Measurements from ENCODE around the gene TLR3. TPM values are rescaled to one million over a fixed set of nuclear protein-coding genes. Genes with fewer than 3 reads are reported as not detected.
"Not testable (repeated sequence)": the region's sequence is repeated elsewhere in the genome, so short reads cannot be mapped to it uniquely, and the experiment has no call there.

Gene TLR3
- polyA plus RNA-seq, 3 donors = 8.3 to 14.4 (median 11.4) TPM

DNA sequence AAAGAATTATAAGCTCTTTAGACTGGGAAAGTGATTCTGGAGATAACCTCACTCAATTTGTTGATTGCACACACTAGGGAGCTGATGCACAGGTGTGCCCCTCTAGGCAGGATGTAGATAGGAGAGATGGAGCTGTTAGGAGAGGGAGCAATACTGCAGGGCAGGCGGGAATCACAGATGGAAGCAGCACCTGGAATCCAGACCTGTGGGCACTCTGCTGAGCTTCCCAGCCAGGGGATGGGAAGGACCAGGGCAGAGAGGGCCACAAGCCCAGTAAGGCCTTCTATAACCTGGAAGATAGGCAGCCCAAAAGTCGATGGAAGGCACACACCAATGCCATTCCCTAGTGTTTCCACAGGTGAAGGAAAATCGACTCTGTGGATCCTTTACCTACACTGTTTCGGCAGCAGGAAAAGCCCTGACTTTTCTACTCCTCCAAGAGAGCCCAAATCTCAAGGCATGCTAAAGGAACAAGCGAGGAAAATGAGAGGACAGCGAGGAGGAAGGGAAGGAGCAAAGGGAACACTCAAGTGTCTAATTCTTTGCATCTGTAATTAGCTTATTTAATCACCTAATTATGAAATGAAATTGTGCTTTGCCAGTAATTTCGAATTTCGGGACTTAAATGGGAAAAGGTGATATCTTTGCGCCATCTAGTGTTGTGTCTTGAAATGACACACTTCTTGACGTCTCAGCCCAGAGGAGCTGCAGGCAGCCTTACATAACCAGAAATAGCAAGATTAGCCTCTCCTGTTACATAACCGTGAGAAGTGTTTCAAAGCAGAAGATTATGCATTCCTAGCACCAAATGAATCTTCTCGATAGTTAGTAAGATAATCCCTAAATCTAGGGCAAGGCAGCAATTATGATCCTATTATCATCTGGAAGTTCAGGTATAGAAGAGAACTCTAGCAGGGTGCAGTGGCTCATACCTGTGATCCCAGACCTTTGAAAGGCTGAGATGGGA is 31.0 kb upstream of the TLR3 start:
- peak; percentile 80 for DNase-seq

DNA sequence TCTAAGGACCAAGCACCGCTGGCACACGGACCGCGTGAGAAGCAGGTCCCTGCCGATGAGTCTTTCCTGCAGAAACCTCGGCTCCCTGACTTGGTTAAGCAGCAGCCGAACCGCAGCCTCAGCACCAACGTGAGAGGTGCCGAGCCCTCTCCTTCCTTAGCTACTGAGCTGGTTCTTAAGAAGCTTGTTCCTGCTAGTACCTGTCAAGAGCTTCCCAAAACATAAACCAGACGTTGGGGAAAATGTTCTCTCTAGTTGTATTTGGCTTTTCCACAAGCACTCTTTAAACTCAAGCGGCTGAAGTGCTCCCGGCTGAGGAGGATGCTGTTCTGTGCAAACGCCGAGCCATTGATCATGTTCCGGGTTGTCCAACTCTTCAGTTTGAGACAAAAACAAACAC is 29.3 kb upstream of the TLR3 start:
- no peak for DNase-seq

DNA sequence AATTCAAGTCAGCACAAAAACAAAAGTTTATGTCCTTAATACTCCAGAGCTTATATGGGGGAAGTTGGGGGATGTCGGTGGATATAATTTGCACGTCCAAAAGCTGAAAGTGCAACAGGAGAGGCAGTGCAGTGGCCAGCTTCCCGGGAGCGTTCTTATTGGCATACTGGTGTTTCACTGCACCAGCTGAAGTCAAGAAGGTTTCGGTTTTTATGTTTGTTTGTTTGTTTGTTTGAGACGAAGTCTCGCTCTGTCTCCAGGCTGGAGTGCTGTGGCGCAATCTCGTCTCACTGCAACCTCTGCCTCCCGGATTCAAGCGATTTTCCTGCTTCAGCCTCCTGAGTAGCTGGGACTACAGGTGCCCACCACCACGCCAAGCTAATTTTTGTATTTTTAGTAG is 28.6 kb upstream of the TLR3 start:
- no peak for DNase-seq

DNA sequence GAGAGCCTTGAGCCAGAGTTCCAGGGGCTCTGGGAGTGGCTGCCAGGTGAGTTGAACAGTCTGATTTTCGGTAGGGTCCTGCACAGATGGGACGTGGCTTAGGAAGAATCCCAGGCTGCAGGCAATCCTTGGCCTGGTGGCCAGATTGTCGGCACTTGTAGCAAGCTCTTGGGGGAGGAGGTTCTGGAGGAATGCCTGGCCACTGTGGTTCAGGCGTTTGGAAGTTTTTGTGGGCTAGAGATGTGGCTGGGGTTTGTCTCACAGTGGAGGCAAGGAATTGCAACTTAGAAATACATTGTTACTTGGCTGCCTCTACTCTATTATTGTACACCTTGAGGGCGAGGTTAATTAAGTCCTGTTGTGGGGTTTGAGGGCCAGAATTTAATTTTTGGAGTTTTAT is 21.5 kb upstream of the TLR3 start:
- not testable (repeated sequence) for DNase-seq

DNA sequence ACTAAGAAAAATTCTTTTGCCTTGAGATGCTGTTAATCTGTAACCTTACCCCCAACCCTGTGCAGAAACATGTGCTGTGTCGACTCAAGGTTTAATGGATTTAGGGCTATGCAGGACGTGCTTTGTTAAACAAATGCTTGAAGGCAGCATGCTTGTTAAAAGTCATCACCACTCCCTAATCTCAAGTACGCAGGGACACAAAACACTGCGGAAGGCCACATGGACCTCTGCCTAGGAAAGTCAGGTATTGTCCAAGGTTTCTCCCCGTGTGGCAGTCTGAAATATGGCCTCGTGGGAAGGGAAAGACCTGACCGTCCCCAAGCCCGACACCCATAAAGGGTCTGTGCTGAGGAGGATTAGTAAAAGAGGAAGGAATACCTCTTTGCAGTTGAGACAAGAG is 18.8 kb upstream of the TLR3 start:
- DNase-seq = not testable (repeated sequence)

DNA sequence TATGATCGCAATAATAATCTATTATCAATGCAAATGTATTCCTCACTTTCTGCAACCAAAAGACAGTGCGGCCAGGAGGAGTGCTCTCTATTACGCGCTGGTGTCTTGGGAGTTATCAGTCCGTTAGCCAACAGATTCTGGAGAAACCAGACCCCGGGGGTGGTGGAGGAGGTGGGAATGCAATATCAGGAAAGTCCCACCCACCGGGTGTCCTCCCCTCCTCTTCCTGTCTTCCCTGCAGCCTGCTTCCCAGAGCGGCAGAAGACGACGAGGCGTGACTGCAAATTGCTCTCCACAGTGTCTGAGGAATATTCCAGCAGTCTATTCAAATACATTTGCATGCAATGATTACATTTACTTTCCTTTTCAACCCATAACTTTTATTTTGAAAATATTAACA is 17.9 kb upstream of the TLR3 start:
- no peak for DNase-seq

DNA sequence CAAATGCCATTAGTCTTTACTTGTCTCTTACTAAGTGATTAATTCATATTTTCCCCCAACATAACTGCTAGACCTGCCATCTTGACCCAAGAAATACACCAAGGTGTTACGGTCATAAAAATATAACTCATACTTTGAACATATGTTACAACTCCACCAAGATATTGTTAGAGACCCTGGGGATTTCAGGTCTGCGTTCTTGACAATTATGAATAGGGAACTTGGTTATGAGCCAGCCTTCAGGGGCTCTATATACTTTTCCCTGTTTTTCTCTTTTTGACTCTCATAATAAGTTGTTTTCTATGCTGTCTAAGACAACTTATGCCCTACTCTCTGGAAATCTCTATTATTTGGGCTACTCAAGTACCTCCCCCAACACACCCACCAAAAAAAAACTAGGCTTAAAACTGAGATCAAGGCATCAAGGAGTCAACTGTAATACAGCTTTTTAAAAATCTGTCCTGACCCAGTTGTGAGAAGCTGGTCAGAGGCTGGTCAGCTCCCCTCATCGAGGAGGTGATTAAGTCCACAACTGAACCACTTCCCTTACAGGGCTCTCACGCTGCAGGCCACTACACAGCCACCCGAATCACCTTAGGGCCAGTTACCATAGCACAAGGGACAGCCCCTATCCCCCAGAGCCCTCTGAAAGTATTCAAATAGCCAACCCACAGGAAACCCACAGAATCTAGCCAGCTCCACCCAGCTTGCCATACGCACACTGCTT is 10.5 kb upstream of the TLR3 start:
- no peak for DNase-seq

DNA sequence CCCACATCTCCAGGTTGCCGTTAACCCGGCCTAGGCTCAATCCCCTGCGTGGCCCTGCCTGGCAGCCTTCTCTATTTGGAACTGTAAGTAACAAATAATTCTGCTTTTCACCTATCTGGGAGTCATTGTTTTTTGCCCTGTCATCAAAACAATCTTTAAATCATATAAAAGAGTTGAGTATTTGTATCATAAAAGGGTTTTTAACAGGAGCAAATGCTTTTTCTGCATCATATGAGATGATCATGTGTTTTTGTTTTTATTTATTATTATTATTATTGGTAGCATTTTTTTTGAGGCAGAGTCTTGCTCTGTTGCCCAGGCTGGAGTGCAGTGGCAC is 10.0 kb upstream of the TLR3 start:
- no peak for DNase-seq

DNA sequence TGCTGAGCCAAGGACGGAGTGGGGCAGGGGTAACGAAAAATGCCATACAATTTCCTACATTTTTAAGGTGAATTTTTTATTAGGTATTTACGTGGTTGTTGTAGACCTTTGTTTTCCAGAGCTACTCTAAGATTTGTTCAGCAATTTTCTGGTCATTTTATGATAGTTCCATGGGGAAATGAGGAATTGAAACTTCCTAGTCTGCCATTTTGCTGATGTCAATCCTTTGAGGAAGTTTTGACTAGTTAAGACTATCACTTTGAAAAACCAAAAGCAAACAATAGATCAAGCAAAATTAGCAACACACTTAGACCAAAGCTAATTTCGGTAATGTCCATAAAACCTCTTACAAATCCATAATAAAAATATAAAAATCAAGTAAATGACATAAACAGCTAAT is 7.0 kb upstream of the TLR3 start:
- no peak for DNase-seq

DNA sequence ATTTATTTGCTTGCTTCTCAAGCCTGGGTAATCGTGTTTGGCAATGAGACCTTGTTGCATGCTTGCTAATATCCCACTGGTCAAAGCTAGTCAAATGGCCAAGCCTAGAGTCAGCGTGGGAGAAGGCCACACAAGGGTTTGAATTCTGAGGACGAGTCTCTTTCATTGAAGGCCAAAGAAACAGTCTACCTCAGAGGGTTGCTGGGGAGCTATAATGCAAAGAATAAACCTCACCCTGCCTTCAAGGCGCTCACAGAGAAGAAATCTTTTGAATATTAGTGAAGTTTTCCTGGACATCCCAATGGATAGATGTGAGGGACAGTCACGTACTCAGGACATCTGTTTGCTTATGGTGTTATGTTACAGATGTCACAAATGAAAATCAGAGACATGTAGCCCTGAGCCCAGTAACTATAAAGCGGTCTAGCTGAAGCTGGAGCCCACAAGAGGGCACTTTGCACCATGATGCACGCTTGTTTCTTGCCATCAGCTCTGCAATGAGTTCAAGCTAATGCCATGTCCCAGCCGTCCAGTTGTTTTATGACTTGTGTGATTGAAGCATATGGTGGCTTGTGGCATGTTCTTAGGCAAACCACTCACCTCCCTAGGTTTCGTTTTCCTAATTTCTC is 1.1 kb upstream of the TLR3 start:
- DNase-seq = peak; percentile 62

DNA sequence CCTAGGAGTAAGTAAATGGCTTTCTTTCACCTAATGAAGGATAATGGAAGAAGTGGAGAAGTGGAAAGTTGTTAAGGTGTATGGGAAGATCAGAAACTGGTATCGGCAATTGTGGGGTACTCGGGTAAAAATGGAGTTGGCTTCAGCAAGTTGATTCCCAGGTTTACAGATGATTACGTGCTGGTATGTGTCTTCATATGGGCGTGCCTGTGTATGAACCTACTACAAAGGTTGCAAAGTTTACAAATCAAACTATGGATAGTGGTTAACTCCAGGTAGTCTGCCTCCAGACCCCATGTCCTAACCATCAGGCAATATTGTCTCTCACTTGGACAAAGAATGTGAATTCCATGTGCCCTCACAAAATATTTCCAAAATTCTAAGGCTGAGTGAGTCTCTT is 773 bp downstream of the TLR3 start:
- DNase-seq = no peak

DNA sequence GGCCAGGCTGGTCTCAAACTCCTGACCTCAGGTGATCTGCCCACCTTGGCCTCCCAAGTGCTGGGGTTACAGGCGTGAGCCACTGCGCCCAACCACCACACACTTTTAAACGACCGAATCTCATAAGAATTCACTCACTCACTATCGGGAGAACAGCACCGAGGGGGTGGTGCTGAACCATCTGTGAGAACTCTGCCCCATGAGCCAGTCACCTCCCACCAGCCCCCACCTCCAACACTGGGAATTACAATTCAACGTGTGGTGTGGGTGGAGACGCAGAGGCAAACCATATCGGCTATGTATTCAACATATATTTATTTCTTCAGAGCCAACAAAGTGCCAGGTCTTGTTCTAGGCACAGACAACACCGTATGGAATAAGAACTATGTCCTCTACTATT is 3.6 kb downstream of the TLR3 start:
- DNase-seq = no peak

DNA sequence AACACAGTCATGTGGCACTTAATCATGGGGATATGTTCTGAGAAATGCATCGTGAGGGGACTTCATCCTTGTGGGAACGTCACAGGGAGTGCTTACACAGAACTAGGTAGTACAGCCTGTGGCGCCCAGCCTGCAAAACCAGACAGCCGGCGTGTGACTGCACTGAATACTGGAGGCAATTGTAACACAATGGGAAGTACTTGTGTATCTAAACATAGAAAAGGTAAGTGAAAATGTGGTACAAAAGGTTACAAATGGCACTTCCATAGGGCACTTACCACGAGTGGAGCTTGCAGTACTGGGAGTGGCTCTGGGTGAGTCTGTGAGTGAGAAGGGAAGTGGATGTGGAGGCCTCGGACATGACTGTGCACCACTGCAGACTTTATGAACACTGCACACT is 5.2 kb downstream of the TLR3 start:
- DNase-seq = no peak

DNA sequence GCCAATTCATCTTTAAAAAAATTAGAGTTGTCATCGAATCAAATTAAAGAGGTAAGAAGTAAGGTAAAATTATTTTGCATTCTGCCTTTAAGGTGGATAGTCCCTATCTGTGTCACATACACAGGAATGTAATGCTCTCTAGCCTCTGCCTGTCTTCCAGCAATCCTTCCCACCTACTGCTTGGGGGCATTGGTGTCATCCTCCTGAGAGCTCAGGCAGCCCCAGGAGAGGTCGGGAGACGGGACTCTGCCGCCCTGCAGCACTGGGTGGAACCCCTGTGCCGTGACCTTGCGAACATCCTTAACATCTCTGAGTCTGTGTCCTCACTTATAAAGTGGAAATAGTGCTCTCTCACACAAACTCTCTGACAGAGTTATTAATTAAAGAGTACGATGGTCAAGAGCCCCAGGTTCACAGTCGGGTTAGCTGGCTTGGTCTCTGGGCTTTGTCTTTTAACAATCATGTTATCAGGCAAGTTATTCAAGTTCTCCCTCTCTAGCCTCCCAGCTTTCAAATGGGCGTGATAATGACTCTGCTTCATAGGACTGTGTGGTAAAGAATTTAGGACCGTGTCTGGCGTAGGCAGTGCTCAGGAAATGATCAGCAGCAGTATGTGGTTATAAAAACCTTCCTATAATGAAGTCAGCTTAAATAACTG is 10.2 kb downstream of the TLR3 start:
- DNase-seq = no peak

DNA sequence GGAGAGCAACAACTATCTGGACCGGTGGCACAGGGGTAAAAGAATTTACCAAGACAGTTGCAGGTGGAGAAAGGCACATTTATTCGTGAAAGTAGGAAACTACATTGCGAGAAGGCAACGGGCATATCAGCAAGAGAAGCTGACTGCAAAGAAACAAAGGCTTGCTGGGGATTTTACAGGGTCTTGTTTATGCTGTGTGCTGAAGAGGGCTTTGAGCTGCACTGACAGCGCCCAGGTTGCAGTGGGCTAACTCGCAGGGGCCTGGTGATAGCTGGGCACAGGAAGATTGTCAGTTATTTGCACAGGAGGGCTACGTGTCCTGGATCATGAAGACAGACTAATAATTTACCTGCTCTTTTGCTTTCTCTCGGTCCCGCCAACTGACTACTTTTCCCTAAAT is 10.7 kb downstream of the TLR3 start:
- DNase-seq = no peak

DNA sequence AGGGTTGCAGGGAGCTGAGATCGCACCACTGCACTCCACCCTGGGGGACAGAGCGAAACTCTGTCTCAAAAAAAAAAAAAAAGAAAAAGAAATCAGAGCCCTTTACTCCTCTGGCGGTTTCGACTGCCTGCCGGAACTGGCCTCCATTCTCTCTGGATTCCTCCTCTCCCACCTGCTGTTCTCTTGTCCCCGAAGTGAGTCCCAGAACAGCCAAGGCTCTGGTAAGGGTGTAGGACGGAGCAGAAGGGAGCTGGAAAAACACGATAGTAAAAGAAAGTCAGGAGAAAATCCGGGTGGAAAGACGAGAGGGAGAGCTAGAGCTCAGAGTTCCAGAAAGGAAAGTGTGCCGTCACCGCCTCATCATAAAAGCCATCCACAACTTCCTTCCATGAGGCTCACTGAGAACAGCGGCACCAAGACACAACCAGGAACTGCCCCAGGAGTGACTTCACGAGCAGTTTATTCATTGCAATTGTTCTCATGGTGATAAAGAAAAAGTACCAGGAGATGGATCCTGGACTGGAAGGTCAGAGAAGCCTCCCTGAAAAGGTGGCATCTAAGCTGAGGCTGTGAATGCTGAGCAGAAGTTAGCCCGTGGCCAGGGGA is 12.3 kb downstream of the TLR3 start:
- no peak for DNase-seq

DNA sequence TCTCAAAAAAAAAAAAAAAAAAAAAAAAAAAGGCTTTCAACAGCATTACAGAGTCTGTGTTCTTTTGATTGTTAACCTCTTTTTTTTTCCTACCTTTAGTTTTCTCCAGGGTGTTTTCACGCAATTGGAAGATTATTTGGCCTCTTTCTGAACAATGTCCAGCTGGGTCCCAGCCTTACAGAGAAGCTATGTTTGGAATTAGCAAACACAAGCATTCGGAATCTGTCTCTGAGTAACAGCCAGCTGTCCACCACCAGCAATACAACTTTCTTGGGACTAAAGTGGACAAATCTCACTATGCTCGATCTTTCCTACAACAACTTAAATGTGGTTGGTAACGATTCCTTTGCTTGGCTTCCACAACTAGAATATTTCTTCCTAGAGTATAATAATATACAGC is 13.3 kb downstream of the TLR3 start:
- DNase-seq = no peak

DNA sequence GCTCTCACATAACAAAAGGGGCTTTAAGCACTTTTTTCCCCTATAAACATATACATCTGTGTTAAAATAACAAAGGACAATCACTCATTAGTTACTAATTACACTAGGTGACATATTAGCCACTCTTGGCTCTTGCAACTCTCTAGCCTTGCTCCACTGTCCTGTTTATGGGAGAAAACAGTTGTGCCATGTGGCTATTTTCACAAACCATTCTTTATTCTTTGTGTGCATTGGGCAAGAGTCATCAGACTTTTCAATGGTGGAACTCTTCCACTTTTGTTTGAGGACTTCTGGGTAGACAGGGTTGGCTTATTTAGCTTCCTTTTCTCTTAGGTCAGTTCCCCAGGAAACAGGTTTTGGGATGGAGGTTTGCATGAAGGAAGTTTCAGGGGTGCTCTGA is 19.6 kb downstream of the TLR3 start:
- no peak for DNase-seq

DNA sequence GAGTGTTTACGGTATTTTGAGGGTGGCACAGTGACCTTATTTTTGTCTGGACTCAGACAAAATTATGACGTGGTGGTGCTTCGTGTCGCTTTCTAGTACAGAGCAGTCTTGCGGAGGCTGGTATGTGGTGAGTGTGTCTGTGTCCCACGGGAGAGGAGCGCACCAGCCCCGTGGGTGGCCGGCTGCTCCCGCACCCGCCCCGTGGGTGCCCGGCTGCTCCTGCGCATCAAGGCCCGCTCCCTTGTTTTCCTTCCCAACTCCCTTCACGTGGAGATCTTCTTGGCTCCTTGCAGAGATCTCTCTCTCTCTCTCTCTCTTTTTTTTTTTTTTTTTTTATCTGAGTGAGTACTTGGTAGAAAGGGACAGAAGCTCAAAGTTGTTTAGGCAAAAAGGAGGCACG is 23.3 kb downstream of the TLR3 start:
- DNase-seq = no peak

DNA sequence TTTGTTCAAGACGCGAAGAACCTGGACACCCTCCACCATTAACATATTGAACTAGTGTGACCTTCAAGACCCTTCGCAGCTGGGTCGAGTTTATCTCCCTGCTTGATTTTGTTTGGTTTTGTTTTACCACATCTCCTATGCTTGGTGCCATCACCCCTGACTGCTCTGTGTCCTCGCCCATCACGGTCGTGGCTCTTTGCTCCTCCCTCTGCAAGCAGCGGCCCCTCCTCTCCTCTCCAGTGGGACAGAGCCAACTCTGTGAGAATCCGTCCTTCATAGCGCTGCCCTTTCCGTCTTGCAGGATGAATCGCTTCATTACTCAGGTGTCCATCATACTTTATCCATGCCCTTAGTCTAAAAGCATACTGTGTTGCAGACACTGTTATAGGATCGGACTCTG is 26.4 kb downstream of the TLR3 start:
- DNase-seq = no peak

DNA sequence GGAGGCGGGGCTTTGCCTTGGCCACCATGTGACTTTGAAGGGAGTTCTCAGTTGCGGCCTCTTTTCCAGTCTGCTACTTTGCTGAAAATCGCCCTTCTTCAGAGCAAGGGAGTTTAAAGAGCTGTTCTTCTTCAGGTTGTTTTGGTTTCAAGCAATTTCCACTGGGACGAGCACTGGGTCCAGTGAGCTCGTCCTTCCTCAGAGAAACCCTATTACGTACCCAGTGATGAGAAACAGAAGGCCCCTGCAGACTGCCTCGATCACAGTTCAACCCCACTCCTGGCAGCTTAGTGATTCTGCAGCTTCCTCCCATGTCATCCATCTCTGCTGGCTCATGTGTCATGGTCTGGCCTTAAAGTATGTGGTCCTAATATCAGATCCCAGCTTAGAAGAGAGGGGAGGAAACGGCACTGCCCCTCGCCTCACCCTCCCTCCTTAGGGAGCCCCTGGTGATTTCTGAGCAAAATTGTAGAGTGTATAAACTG is 27.8 kb downstream of the TLR3 start:
- no peak for DNase-seq

DNA sequence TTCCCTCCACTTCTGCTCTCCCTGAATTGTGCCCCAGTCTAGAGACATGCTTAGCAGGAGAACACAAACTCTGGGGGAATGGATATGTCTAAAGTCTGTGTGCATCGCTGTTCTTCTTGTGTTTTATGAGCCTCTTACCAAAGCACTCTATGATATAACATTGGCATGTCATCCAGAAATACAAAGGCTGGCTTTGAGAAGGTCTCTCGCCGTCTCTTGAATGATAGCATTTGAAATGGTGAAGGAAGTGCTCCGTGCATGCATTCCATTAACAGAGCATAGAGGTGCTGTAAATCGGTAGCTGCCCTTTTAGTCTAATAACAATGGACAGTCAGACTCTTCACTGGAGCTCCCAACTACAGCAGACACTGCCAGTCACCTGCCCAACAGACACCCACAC is 28.4 kb downstream of the TLR3 start:
- no peak for DNase-seq
